Activated CD4-positive, alpha-beta T cell treated with anti-CD3 and anti-CD28 coated beads, Interleukin-10, Interleukin-2, amounts not matched to agents 100 ng/mL and 50 ng/mL, durations not matched to agents 16 hours and 8 hours (primary cell): ENCODE results near the gene NPY4R.
"Not testable (repeated sequence)": the region's sequence is repeated elsewhere in the genome, so short reads cannot be mapped to it uniquely, and the experiment has no call there.

Experiments
- DNase-seq: peaks from one replicate; pipeline ENCODE4 v3.0.0-alpha.2; 2020

NPY4R gene

DNA sequence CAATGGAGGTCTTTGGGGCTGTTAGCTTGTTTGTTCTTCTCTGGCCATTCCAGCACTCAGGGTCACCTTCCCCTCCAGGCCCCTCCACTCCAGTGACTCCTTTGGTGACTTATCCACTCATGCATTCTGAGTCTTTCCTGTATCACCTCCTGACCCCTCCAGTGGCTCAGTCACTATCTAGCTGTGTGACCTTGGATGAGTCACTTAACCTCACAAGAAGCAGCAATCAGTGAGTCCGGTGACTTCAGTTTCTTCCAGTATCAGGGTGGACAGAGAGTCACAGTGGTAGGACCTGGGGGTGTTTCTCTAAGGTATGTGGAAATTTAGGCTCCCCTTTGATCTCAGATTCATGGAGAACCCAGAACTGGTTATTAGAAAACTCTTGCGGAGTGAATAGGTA, 9.8 kb downstream of the NPY4R start:
- DNase-seq, result not testable (repeated sequence)

DNA sequence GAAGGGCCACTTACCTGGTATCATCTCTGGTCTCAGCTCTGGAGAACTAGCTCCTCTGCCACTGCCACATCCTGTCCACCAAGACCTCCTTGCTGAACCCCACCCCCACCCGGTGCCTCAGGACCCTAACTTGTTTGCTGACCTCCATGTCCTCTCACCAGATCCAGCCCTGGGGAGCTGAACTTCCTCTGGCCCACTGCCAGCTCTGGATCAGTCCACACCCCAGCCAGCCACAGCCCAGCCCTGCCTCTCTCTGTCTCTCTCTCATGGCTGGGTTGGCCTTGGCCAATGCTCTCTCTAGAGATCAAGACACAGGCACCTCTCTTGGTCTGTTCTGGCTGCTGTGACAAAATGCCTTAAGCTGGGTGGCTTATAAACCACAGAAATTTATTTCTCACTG, 14.4 kb downstream of the NPY4R start:
- DNase-seq, result not testable (repeated sequence)

GRCh38 chr10:46450829-46451228, 14.9 kb downstream of the NPY4R start:
- not testable (repeated sequence) for DNase-seq

DNA sequence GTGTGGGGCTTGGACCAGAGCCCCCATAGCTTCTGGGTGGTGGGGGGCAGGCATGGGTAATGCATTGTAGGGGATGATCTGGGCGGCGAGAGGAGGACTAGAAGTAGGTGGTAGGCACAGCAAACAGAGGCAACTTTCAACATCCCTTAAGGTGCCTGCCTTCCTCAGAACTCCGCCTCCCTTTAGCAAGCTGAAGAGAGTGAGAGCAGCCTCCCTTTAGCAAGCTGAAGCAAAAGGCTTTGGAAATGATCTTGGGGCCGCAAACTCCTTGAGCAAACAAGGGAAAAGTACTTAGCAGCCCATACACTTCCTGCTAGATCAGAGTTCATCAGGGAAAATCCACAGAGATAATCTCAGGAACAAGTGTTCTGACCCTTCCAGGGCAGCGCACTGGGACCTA, 18.3 kb downstream of the NPY4R start:
- DNase-seq, result not testable (repeated sequence)

- DNase-seq, result not testable (repeated sequence)
These were observed 20.2 kb downstream of the NPY4R start for GRCh38 chr10:46445389-46446122.

DNA sequence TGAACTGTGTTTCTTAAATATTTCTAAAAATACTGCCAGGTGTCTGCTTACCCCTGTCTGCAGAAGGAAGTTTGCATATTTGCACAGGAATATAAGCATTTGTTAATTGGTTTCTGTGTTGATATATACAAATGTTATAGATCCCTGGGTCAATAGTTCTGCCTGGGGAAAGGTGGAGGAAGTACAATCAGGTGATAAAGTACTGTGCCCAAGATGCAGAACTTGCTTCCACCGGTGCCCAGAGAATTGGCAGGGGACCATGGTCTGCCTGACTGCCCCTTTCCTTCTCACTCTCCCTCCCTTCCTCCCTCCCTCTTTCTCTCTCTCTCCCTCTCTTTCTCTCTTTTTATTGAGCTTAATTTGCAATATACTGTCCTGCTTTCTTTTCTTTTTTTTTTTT, 22.3 kb downstream of the NPY4R start:
- not testable (repeated sequence) for DNase-seq

DNA sequence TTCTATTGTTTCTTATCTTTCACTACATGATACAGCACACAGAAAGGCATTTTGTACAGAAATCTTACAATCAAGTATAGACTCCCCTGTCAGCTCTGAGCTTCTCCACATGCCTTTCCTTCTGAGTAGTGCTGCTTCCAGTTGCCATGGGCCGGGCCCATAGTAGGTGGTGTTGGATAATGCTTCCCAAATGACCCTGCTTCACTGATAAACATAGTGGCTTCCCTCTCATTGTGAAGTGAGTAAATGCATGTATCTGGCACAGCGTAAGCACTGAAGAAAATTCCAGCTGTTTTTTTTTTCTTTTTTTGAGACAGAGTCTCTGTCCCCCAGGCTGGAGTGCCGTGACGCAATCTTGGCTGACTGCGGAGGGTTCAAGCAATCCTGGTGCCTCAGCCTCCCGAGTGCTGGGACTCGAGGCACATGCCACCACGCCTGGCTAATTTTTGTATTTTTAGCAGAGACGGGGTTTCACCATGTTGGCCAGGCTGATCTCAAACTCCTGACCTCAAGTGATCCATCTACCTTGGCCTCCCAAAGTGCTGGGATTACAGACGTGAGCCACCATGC, 23.0 kb downstream of the NPY4R start:
- not testable (repeated sequence) for DNase-seq

DNA sequence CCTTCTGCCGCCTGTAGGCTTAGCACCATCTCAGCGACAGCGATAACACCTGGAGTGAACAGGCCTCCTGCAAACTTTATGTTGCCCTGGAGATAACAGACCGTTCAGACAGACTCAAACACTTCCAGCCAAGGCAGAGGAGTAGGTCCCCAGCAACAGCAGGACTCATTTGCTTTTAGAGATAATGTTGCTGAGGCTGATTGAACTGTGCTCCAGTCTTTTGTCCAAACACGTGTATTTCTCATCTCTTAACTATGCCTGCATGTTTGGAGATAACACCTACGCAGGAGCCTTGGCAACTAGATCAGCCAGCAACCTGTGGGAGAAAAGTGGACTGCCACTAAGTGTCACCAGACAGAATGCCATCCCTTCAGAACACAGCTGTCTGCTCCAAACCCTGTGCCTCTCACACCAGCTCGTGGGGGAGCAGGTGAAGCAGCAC, 23.9 kb downstream of the NPY4R start:
- DNase-seq, result not testable (repeated sequence)

- DNase-seq, result not testable (repeated sequence)
These were observed 24.8 kb downstream of the NPY4R start for GRCh38 chr10:46440942-46441341.

DNA sequence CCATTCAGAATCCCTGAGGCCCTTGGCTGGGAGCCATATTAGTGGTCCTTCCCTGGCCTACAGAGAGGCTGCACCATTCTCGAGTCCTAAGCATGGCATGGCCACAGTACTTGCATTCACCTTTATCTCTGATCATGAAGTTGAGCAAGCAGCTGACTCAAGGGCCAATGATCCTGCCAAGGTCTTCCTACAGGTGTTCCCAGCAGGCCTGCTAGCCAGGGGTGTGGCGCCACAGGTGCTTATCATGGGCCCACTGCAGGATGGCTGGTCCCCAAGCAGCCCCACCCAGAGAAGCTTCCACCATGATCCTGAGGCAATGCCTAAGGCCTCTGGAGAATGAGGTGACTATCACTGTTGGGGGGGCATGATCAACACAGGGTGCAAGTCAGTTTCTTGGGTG, 42.2 kb downstream of the NPY4R start:
- not testable (repeated sequence) for DNase-seq

DNA sequence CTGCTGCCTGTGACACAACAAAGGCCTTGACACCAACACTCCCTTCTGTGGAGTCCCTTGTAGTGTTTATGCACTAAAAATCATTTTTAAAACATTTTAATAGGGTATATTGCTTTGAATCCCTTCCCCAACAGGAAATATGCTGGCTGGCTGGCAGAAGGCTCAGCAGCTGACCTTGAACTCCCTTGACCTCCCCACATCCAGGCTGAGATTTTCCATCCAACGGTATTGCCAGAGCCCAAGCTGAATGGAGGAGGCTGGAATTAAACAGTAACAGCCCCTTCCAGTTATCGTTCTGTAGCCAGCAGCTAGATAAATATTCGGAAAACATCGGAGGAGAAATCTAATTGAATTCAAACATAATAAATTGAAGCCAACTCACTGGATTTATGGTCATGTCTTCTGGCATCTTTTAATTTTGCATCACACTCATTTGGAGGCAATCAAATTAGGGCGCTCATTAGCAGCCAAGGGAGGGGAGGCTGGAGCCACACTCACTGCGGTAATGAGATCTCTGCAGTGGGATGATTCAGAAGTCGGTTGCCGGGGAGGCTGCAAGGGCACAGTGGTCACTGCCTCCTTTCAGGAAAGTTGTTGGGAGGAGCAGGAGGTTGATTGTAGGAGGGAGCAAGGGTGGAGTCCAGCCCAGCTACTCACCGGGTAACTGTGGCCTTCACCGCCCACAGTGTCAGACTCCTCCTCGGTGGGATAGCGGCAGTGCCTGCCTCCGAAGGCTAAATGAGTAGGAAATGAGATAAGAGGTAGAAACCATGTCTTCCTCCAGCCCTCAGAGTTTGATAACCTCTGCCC, 46.0 kb downstream of the NPY4R start:
- DNase-seq, result not testable (repeated sequence)

GRCh38 chr10:46418283-46418682, 47.5 kb downstream of the NPY4R start:
- DNase-seq, result not testable (repeated sequence)

DNA sequence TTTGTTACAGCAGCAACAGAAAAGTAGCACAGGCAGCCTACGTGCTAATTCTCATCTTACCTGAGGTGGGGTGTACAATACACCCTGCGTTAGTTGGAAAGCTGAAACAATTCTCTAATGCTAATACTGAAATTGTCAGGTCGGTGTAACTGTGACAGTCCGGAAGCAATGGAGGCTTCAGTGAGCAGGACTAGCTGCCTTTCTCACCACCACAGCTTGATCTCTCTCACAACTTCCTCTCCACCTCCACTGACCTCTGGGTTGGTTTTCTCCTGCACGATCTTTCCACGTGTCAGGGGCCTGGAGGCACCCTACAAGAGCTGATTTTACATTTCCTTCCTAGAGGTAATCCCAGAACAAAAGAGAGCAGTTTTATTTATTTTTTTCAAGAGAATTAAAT, 50.5 kb downstream of the NPY4R start:
- DNase-seq, result not testable (repeated sequence)

- not testable (repeated sequence) for DNase-seq
These were observed 53.1 kb downstream of the NPY4R start for GRCh38 chr10:46412665-46413064.

DNA sequence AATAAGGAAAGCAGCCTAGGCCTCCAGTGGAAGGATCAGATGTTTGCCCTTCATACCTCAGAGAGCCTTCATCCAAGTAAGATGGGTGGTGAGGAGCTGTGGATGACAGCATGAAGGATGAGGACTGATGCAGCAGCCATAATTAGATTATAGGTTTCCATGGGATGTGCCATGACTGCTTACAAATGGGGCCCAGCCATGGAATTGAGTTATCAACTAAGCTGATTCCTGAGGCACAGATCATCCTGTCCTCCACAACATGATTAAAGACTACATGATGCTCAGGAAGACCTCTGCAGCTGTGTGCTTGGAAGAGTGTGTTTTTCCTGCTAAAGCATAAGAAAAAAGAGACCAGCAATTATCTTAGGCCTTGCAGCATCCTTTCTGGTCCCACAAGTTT, 54.6 kb downstream of the NPY4R start:
- DNase-seq, result not testable (repeated sequence)
